Testis (tissue), 3 donors: ENCODE results near the gene CHD5. TPM values are rescaled to one million over a fixed set of nuclear protein-coding genes. Genes with fewer than 3 reads are reported as not detected.

Experiments used
- DNase-seq: peaks from one replicate; pipeline ENCODE4 v3.0.0-alpha.2; 2019
- H3K27ac ChIP-seq, 2 donors: fragments of 200-600 bp; sonication (generic); one replicate each; pipeline ENCODE4 v1.5.1; 2019
- H3K27me3 ChIP-seq: fragments of 200-600 bp; sonication (generic); one replicate; pipeline ENCODE4 v1.5.1; 2019
- H3K36me3 ChIP-seq: fragments of 200-600 bp; sonication (generic); one replicate; pipeline ENCODE4 v1.5.1; 2017; ENCODE audit warnings: low read depth; ENCODE audit errors: missing control alignments
- H3K4me1 ChIP-seq: fragments of 200-600 bp; sonication (generic); one replicate; pipeline ENCODE4 v1.5.1; 2019
- H3K4me3 ChIP-seq, 2 donors: fragments of 200-600 bp; sonication (generic); one replicate each; pipeline ENCODE4 v1.5.1; 2017 to 2019
- H3K9me3 ChIP-seq: fragments of 200-600 bp; sonication (generic); one replicate; pipeline ENCODE4 v1.5.1; 2017
- CTCF ChIP-seq, 3 experiments: fragments of 450-650 bp in 2 of 3; fragments of 200-600 bp in 1 of 3; sonication (generic) in 1 of 3; IDR thresholded peaks; one replicate each; pipeline ENCODE4 v1.5.1; 2016 to 2019; ENCODE audit warnings: antibody characterized with exemption in 3 of 3, mild to moderate bottlenecking in 2 of 3, moderate library complexity in 1 of 3
- POLR2A ChIP-seq: fragments of 450-650 bp; IDR thresholded peaks from one replicate; pipeline ENCODE4 v1.6.1; 2017; ENCODE audit warnings: antibody characterized with exemption, mild to moderate bottlenecking, moderate library complexity
- WGBS, 2 donors: methylation state at CpG; one replicate each; pipeline ENCODE4 v1.1.5; 2018; 5-methylcytosine and 5-hydroxymethylcytosine counted together
- intact Hi-C: fragments of 100-400 bp; cut with DNase I; formaldehyde crosslinking; loops from one replicate; pipeline ENCODE4 v1.15.1; 2023; ENCODE audit warnings: low total_unique reads
- polyA plus RNA-seq: library from polyadenylated mRNA; stranded (reverse); fragments of 350-450 nt; fragmentation: Illumina TruSeq; extraction: RNeasy Lipid Tissue Mini Kit (QIAGEN cat#74804); gene quantifications from one replicate; pipeline ENCODE4 v1.2.3, GENCODE V29; 2014; ENCODE audit warnings: low read depth, low replicate concordance; ENCODE audit not compliant: insufficient read depth
- total RNA-seq, 2 donors: library from RNA; depleted of rRNA; stranded (reverse); fragments of >200 nt; gene quantifications; one replicate each; pipeline ENCODE4 v1.2.3, GENCODE V29; 2016

CHD5 gene
- total and polyA plus RNA-seq, 3 donors from 2014 or later, result 42.1 to 67.5 (median 63.1) TPM

GRCh38 chr1:6087958-6088357 lies 92.2 kb downstream of the CHD5 start:
- no peak for DNase-seq
- H3K27ac ChIP-seq, result no peak overlapping the region
- H3K36me3 ChIP-seq, result no peaks in the 10 kb centered on the region
- no peaks in the 10 kb centered on the region for H3K27me3 ChIP-seq
- intact Hi-C loops, result no loop called here
- no peaks in the 10 kb centered on the region for H3K9me3 ChIP-seq
- H3K4me1 ChIP-seq, result peaks cover 13% of the 10 kb centered on the region
- WGBS, 2 donors, result 97 to 98% methylated on average over 6 of the region's 6 CpGs
- H3K4me3 ChIP-seq, result no peak overlapping the region
- no peak for TF ChIP-seq POLR2A
- no peak for TF ChIP-seq CTCF (IDR thresholded peaks at IDR 0.05)

- H3K27ac ChIP-seq, result no peak overlapping the region
- TF ChIP-seq CTCF (IDR thresholded peaks at IDR 0.05) (no peak), POLR2A (no peak)
- intact Hi-C loops, result no loop called here
- H3K27me3 ChIP-seq, result no peaks in the 10 kb centered on the region
- H3K4me1 ChIP-seq, result peaks cover 7% of the 10 kb centered on the region
- DNase-seq, result no peak
- no peaks in the 10 kb centered on the region for H3K36me3 ChIP-seq
- 91 to 96% methylated on average over 11 to 14 of the region's 14 CpGs for WGBS, 2 donors
- no peak overlapping the region for H3K4me3 ChIP-seq
- no peaks in the 10 kb centered on the region for H3K9me3 ChIP-seq
Measured at GRCh38 chr1:6087377-6087772, 92.7 kb downstream of the CHD5 start.

GRCh38 chr1:6086762-6087376 lies 93.3 kb downstream of the CHD5 start:
- no peaks in the 10 kb centered on the region for H3K9me3 ChIP-seq
- no peak for DNase-seq
- H3K27ac ChIP-seq, result no peak overlapping the region
- peaks cover 3% of the 10 kb centered on the region for H3K4me1 ChIP-seq
- no peaks in the 10 kb centered on the region for H3K36me3 ChIP-seq
- no peak overlapping the region for H3K4me3 ChIP-seq
- no peaks in the 10 kb centered on the region for H3K27me3 ChIP-seq
- WGBS, 2 donors, result 87 to 96% methylated on average over 12 to 15 of the region's 15 CpGs
- intact Hi-C loops, result no loop called here
- TF ChIP-seq CTCF (IDR thresholded peaks at IDR 0.05), result no peak
- no peak for TF ChIP-seq POLR2A

GRCh38 chr1:6086358-6086757 lies 93.8 kb downstream of the CHD5 start:
- Histone ChIP-seq H3K4me1 (peaks cover 3% of the 10 kb centered on the region), H3K9me3 (no peaks in the 10 kb centered on the region), H3K4me3 (no peak overlapping the region), H3K36me3 (no peaks in the 10 kb centered on the region), H3K27ac (no peak overlapping the region), H3K27me3 (no peaks in the 10 kb centered on the region)
- 87 to 95% methylated on average over 12 to 13 of the region's 13 CpGs for WGBS, 2 donors
- intact Hi-C loops, result no loop called here
- no peak for TF ChIP-seq CTCF (IDR thresholded peaks at IDR 0.05)
- TF ChIP-seq POLR2A, result no peak
- no peak for DNase-seq

GRCh38 chr1:6085666-6086065 lies 94.5 kb downstream of the CHD5 start:
- Histone ChIP-seq H3K27me3 (no peaks in the 10 kb centered on the region), H3K36me3 (no peaks in the 10 kb centered on the region), H3K9me3 (no peaks in the 10 kb centered on the region), H3K4me1 (peaks cover 1% of the 10 kb centered on the region), H3K4me3 (no peak overlapping the region), H3K27ac (no peak overlapping the region)
- intact Hi-C loops, result no loop called here
- 89 to 95% methylated on average over 6 to 13 of the region's 13 CpGs for WGBS, 2 donors
- DNase-seq, result no peak
- no peak for TF ChIP-seq POLR2A
- no peak for TF ChIP-seq CTCF (IDR thresholded peaks at IDR 0.05)
